Frontal cortex (tissue), 4 donors: ENCODE data around the gene BBS9. TPM values are rescaled to one million over a fixed set of nuclear protein-coding genes. Genes with fewer than 3 reads are reported as not detected.

Experiments used
- DNase-seq, 2 donors: peaks; one replicate each; pipeline ENCODE4 v3.0.0; 2012; ENCODE audit warnings: low spot score in 2 of 2
- FAIRE-seq: peaks from 2 replicates; lab custom pipeline; 2012; peaks lifted over from hg19 to GRCh38; lab: Jason Lieb, UNC
- small RNA-seq: library from RNA; depleted of rRNA; stranded (forward); fragments of <200 nt; gene quantifications from one replicate; pipeline ENCODE3, GENCODE V24; 2014
- total RNA-seq: library from RNA; depleted of rRNA; stranded (reverse); fragments of >200 nt; gene quantifications from one replicate; pipeline ENCODE4 v1.2.3, GENCODE V29; 2014
- donor health status: control.
- donor health status: control.
- donor health status: control.

BBS9 gene
- total RNA-seq, 1 donor from 2014 or later, result 91.3 TPM

DNA sequence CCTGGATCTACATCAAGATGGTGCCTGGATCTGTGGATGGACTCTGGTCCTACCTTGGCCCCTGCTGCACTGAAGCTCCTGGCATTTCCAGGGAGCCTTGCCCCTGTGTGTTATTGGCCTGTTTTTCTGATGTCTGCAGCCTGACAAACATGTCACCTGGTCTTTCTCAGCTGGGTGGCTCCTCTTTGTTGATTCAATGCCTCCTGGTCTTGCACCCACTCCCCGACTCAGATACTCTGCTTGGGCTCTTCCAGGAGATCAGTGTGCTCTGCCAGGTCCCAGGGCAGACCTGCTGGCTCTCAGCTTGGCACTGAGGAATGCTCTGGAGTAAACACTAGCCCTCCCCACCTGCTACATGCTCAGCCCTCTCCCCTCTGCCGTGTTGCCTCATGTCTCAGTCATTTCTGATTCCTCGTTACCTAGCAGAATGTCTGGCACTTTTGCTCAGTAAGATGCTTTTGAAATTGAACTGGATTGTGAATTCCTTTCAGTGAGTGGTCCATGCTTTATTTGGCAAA is 522.7 kb downstream of the BBS9 start:
- FAIRE-seq (no peak), DNase-seq (no peak)

GRCh38 chr7:33654676-33655075 is 525.3 kb downstream of the BBS9 start:
- DNase-seq (no peak), FAIRE-seq (no peak)

Small RNA genes lying within 50 kb of the gene (small RNA-seq; reads per million reads assigned to genes)
- gene AC007312.1 (not detected), gene AC074338.1 (not detected), gene RNA5SP229 (not detected)

Other genes starting within 250 kb of the BBS9 start
- 117 TPM for gene KBTBD2, start 237.8 kb upstream of the BBS9 start, total RNA-seq
- 42.8 TPM for gene FKBP9, start 172.1 kb upstream of the BBS9 start, total RNA-seq
- 85.6 TPM for gene NT5C3A, start 66.8 kb upstream of the BBS9 start, total RNA-seq
- gene RP9, start 20.2 kb upstream of the BBS9 start, total RNA-seq, result 6.9 TPM